UCSD-AML1 (cell line): ENCODE data around the gene RELT.
"Not testable (repeated sequence)": the region's sequence is repeated elsewhere in the genome, so short reads cannot be mapped to it uniquely, and the experiment has no call there.

Experiments used
- DNase-seq: peaks from one replicate; lab custom pipeline; 2025; ENCODE audit not compliant: unreplicated experiment; lab: John Stamatoyannopoulos, UW

RELT gene

DNA sequence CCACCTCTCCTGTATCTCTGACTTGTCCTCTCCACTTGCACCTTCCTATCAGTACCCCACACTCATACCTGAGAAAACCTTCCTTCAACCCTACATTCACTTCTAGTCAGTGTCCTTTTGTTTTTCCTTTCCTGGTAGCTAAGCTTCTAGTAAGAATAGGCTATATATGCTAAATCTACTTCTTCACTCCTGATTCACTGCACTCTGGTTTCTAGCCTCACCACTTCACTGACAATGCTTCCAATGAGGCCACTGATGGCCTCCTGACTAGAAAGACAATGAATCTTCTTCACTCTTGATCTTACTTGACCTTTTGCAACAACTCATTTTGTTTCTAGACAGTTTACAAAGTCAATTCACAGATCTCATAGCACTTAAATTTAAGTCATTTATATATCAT, 52.0 kb downstream of the RELT start:
- no peak for DNase-seq

- no peak for DNase-seq
These were observed 52.5 kb downstream of the RELT start for GRCh38 chr11:73428699-73429098.

- no peak for DNase-seq
These were observed 53.0 kb downstream of the RELT start for GRCh38 chr11:73429121-73429750.

DNA sequence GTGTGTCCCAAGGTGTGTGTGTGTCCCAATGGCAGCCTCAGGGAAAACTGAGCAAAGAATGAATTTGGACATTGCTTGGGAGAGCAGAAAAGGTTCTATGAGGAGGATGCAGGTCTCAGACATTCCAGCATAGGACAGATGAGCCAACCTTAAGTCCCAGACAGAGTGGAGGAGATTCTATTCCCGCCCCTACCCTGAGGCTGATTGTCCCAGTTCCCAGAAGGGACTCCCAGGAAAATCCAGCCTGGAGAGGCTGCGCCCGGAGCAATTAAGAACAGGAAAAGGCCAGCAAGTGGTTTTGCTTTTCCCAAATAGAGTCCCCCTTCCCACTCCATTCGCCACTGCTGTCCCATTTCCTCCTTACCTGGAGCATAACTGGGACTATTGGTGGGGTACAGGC, 54.1 kb downstream of the RELT start:
- DNase-seq = no peak

DNA sequence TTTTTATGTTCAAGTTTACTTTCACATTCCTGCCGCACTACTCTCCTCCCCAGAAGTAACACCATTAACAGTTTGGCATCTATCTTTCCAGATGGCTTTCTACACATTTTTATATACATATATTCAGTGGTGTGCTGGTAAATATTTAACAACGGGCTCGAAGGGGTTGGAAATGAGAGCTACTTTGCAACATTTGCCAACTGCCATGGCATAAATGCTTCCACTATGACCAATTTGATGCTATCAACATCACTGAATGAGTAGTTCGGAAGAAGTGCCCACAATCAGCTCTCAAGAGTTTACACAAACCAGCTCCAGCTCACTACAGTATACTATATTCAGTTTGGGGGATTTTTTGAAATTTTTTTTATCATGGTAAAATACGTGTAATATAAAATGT, 55.2 kb downstream of the RELT start:
- DNase-seq = no peak

DNA sequence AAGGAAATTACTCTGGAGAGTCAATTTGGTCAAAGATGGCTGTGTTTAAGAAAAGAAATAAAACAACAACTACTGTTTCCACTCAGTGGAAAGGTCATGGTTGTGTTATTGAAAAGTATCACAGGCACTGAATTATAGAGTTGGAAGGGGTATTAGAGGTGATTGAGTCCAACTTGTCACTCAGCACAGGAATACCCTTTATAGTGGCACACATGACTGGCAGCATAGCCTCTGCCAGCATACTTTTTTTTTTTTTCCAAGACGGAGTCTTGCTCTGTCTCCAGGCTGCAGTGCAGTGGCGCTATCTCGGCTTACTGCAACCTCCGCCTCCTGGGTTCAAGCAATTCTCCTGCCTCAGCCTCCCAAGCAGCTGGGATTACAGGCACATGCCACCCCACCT, 60.7 kb downstream of the RELT start:
- not testable (repeated sequence) for DNase-seq

GRCh38 chr11:73439002-73439843, 63.0 kb downstream of the RELT start:
- DNase-seq = no peak

- no peak for DNase-seq
These were observed 69.8 kb downstream of the RELT start for GRCh38 chr11:73445980-73446379.

DNA sequence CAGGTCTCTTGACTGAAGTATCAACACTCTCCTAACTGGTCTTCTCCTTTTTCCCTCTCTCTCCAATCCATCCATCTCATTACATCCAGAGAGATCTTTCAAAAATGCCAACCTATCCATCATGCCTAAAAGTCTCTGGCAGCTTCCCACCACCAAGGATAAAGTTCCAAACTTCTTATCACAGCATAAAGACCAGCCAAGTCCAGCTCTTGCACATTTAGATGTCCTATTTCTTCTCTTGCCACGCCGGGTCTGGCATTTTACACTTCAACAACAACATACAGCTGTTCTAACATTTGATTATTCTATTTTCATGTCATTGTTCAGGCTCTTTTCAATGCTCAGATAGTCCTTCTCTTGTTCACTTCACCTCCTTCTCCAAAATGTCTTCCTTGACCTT, 70.6 kb downstream of the RELT start:
- no peak for DNase-seq
